H1 (cell line): ENCODE data around the gene ADAM12. TPM values are rescaled to one million over a fixed set of nuclear protein-coding genes. Genes with fewer than 3 reads are reported as not detected.

ENCODE experiments used
- CTCF ChIA-PET: fragments of 300-600 bp; sonication (Branson Sonifier 250); formaldehyde crosslinking; loops from one replicate; lab custom pipeline; 2021; ENCODE audit not compliant: partially characterized antibody; lab: Charles Lee
- POLR2A ChIA-PET: fragments of 300-600 bp; sonication (Branson Sonifier 250); formaldehyde crosslinking; loops from one replicate; lab custom pipeline; 2021; ENCODE audit warnings: inconsistent platforms; ENCODE audit not compliant: partially characterized antibody; lab: Charles Lee
- DNase-seq, 2 experiments: peaks; one replicate each; pipeline versions ENCODE4 v3.0.0 to v3.0.0-alpha.2; 2010 to 2022; ENCODE audit warnings: low spot score in 2 of 2, low read depth in 1 of 2, mixed read lengths in 1 of 2
- FAIRE-seq: peaks from 2 replicates; lab custom pipeline; 2011; peaks lifted over from hg19 to GRCh38; lab: Jason Lieb, UNC
- H2AFZ ChIP-seq: 2 replicates; pipeline ENCODE4 v1.8.1; 2012; ENCODE audit warnings: low read length, inconsistent platforms
- H2AK5ac ChIP-seq: 2 replicates; pipeline ENCODE4 v1.6.1; 2013; ENCODE audit warnings: low read depth, low read length
- H2BK120ac ChIP-seq: replicated peaks from 2 replicates; pipeline ENCODE3; 2013; ENCODE audit warnings: low read depth, low read length, inconsistent platforms
- H2BK12ac ChIP-seq: 2 replicates; pipeline ENCODE4 v1.6.1; 2013; ENCODE audit warnings: low read depth, low read length
- H2BK15ac ChIP-seq: 2 replicates; pipeline ENCODE4 v1.6.1; 2013; ENCODE audit warnings: low read length
- H2BK20ac ChIP-seq: 2 replicates; pipeline ENCODE4 v1.6.1; 2013; ENCODE audit warnings: low read length
- H2BK5ac ChIP-seq: 2 replicates; pipeline ENCODE4 v1.6.1; 2013; ENCODE audit warnings: low read depth, low read length
- H3K14ac ChIP-seq: 2 replicates; pipeline ENCODE4 v1.6.1; 2013; ENCODE audit warnings: inconsistent platforms; ENCODE audit not compliant: insufficient read length
- H3K18ac ChIP-seq: 2 replicates; pipeline ENCODE4 v1.6.1; 2013; ENCODE audit warnings: low read length; ENCODE audit errors: extremely low read depth
- H3K23ac ChIP-seq: 2 replicates; pipeline ENCODE4 v1.6.1; 2013; ENCODE audit warnings: inconsistent platforms; ENCODE audit not compliant: insufficient read length
- H3K23me2 ChIP-seq: 2 replicates; pipeline ENCODE4 v1.6.1; 2013; ENCODE audit warnings: low read depth, low read length
- H3K27ac ChIP-seq: 2 replicates; pipeline ENCODE4 v1.6.1; 2011; ENCODE audit warnings: low read depth, low read length, inconsistent platforms
- H3K27me3 ChIP-seq, 4 experiments: replicated peaks in 1 of 4; 1 replicate in 1 of 4; 2 replicates in 3 of 4; pipeline versions ENCODE4 v1.6.1 to v1.8.1; 2011 to 2013; ENCODE audit warnings: low read length in 3 of 4, mild to moderate bottlenecking in 3 of 4, inconsistent platforms in 2 of 4, mixed read lengths in 2 of 4, moderate library complexity in 1 of 4; ENCODE audit not compliant: control insufficient read depth in 3 of 4, insufficient read depth in 3 of 4; ENCODE audit errors: extremely low read depth in 1 of 4
- H3K36me3 ChIP-seq, 4 experiments: 2 replicates each; pipeline versions ENCODE4 v1.6.1 to v1.8.1; 2011 to 2013; ENCODE audit warnings: mild to moderate bottlenecking in 4 of 4, low read length in 3 of 4, moderate library complexity in 2 of 4, control low read depth in 1 of 4, inconsistent platforms in 1 of 4; ENCODE audit not compliant: insufficient read depth in 4 of 4, control insufficient read depth in 2 of 4
- H3K4ac ChIP-seq: replicated peaks from 2 replicates; pipeline ENCODE3; 2013; ENCODE audit warnings: low read length, low read depth, mixed read lengths, inconsistent platforms; ENCODE audit not compliant: insufficient read length
- H3K4me1 ChIP-seq, 4 experiments: replicated peaks in 1 of 4; 1 replicate in 1 of 4; 2 replicates in 3 of 4; pipeline versions ENCODE4 v1.6.1 to v1.8.1; 2011 to 2013; ENCODE audit warnings: low read length in 3 of 4, inconsistent platforms in 2 of 4, mixed read lengths in 1 of 4; ENCODE audit not compliant: insufficient read depth in 4 of 4, control insufficient read depth in 3 of 4
- H3K4me2 ChIP-seq, 2 experiments: 2 replicates each; pipeline versions ENCODE4 v1.6.1 to v1.8.1; 2011 to 2013; ENCODE audit warnings: low read depth in 2 of 2, low read length in 2 of 2, control low read depth in 1 of 2, inconsistent platforms in 1 of 2, mild to moderate bottlenecking in 1 of 2; ENCODE audit not compliant: insufficient read depth in 1 of 2
- H3K4me3 ChIP-seq, 4 experiments: fragments of 200-600, 300-600 bp in 1 of 4; sonication (generic), shearing (Covaris generic), sonication (Bioruptor Twin) in 1 of 4; 2 replicates each; pipeline versions ENCODE4 v1.5.1 to v1.8.1; 2011 to 2016; ENCODE audit warnings: low read length in 4 of 4, low read depth in 3 of 4, control low read depth in 2 of 4, inconsistent platforms in 2 of 4, mild to moderate bottlenecking in 2 of 4, mixed read lengths in 1 of 4, moderate library complexity in 1 of 4; ENCODE audit not compliant: insufficient read depth in 2 of 4; ENCODE audit errors: extremely low read depth in 1 of 4
- H3K56ac ChIP-seq: replicated peaks from 2 replicates; pipeline ENCODE3; 2013; ENCODE audit warnings: low read depth, mild to moderate bottlenecking, mixed read lengths, low read length, inconsistent platforms; ENCODE audit not compliant: insufficient read length
- H3K79me1 ChIP-seq: 2 replicates; pipeline ENCODE4 v1.6.1; 2013; ENCODE audit warnings: low read depth, low read length, control low read depth
- H3K79me2 ChIP-seq, 2 experiments: 2 replicates each; pipeline versions ENCODE4 v1.6.1 to v1.8.1; 2012 to 2013; ENCODE audit warnings: low read length in 2 of 2, mild to moderate bottlenecking in 2 of 2, inconsistent platforms in 1 of 2; ENCODE audit not compliant: insufficient read depth in 2 of 2, control insufficient read depth in 1 of 2
- H3K9ac ChIP-seq, 4 experiments: replicated peaks in 1 of 4; 1 replicate in 1 of 4; 2 replicates in 3 of 4; pipeline versions ENCODE4 v1.6.1 to v1.8.1; 2011 to 2013; ENCODE audit warnings: low read depth in 3 of 4, low read length in 3 of 4, control low read depth in 2 of 4, mild to moderate bottlenecking in 2 of 4, moderate library complexity in 2 of 4, inconsistent platforms in 1 of 4; ENCODE audit errors: extremely low read depth in 1 of 4
- H3K9me3 ChIP-seq, 2 experiments: 2 replicates each; pipeline versions ENCODE4 v1.6.1 to v1.8.1; 2012 to 2013; ENCODE audit warnings: mild to moderate bottlenecking in 2 of 2, moderate library complexity in 2 of 2, control low read depth in 1 of 2, inconsistent platforms in 1 of 2, low read depth in 1 of 2, low read length in 1 of 2, mixed read lengths in 1 of 2; ENCODE audit not compliant: insufficient read depth in 2 of 2
- H4K20me1 ChIP-seq, 2 experiments: replicated peaks in 1 of 2; 2 replicates each; pipeline versions ENCODE3 to v1.8.1; 2011 to 2013; ENCODE audit warnings: inconsistent platforms in 2 of 2, low read length in 2 of 2, mild to moderate bottlenecking in 1 of 2; ENCODE audit not compliant: insufficient read depth in 2 of 2, control insufficient read depth in 1 of 2
- H4K5ac ChIP-seq: 2 replicates; pipeline ENCODE4 v1.6.1; 2013; ENCODE audit warnings: low read length, low read depth, mixed read lengths, inconsistent platforms; ENCODE audit not compliant: insufficient read length
- H4K8ac ChIP-seq: 2 replicates; pipeline ENCODE4 v1.8.0; 2013; ENCODE audit warnings: mild to moderate bottlenecking, moderate library complexity, low read length, inconsistent platforms; ENCODE audit not compliant: insufficient read depth; ENCODE audit errors: extremely low read depth
- H4K91ac ChIP-seq: replicated peaks from 2 replicates; pipeline ENCODE3; 2013; ENCODE audit warnings: low read length, mixed read lengths, inconsistent platforms; ENCODE audit not compliant: insufficient read length
- BACH1 ChIP-seq: IDR thresholded peaks from 2 replicates; pipeline ENCODE4 v1.6.1; 2012; ENCODE audit warnings: low read length, improper control_type of control experiment
- CHD1 ChIP-seq: IDR thresholded peaks from 2 replicates; pipeline ENCODE4 v1.6.1; 2012; ENCODE audit warnings: low read depth, low read length, improper control_type of control experiment
- JUND ChIP-seq: IDR thresholded peaks from 2 replicates; pipeline ENCODE4 v1.6.1; 2011; ENCODE audit warnings: mild to moderate bottlenecking, improper control_type of control experiment, low read length
- KDM1A ChIP-seq: fragments of 200-600, 300-600 bp; sonication (generic); IDR thresholded peaks from 2 replicates; pipeline ENCODE4 v1.7.1; 2016; ENCODE audit warnings: mild to moderate bottlenecking, low read length, borderline replicate concordance
- NRF1 ChIP-seq: IDR thresholded peaks from 2 replicates; pipeline ENCODE4 v1.6.1; 2011; ENCODE audit warnings: mild to moderate bottlenecking, low read depth, low read length, improper control_type of control experiment
- RXRA ChIP-seq: IDR thresholded peaks from 2 replicates; pipeline ENCODE4 v1.6.1; 2011; ENCODE audit warnings: low read depth, mild to moderate bottlenecking, low read length, moderate library complexity; ENCODE audit not compliant: insufficient read depth
- SIX5 ChIP-seq: IDR thresholded peaks from 2 replicates; pipeline ENCODE4 v1.6.1; 2011; ENCODE audit warnings: mild to moderate bottlenecking, low read depth, low read length
- WGBS, 2 experiments: shearing (Covaris generic) in 1 of 2; methylation state at CpG; one replicate each; pipeline versions ENCODE4 v1.1.6 to v1.1.7; 2013 to 2015; ENCODE audit warnings: low lambda C conversion rate in 2 of 2, mixed read lengths in 2 of 2, inconsistent platforms in 1 of 2, low coverage in 1 of 2, missing lambda C conversion rate in 1 of 2; ENCODE audit not compliant: insufficient replicate concordance in 2 of 2, insufficient coverage in 1 of 2, insufficient read length in 1 of 2; ENCODE audit errors: extremely low coverage in 1 of 2, missing lambda C conversion rate in 1 of 2; 5-methylcytosine and 5-hydroxymethylcytosine counted together
- polyA plus RNA-seq, 7 experiments: library from polyadenylated mRNA; depleted of rRNA in 3 of 7; stranded (reverse) in 5 of 7; unstranded in 2 of 7; fragments of >200 nt in 5 of 7; fragments of 200-250 nt in 2 of 7; gene quantifications; 1 replicate in 5 of 7; 2 replicates in 1 of 7; 4 replicates in 1 of 7; pipeline versions ENCODE4 v1.2.1 to v1.2.3, GENCODE V29; 2011 to 2013; ENCODE audit warnings: missing spikeins in 2 of 7, mixed read lengths in 2 of 7
- total RNA-seq: library from RNA; stranded (reverse); fragmentation: NEBNext Ultra II Directional; extraction: Animal tissue kit (Norgen Biotek cat#: 25700); gene quantifications from 2 replicates; pipeline ENCODE4 v1.2.1, GENCODE V29; 2021
- TF ChIP-seq, protein P1 (sequence below): IDR thresholded peaks from 2 replicates; pipeline ENCODE4 v1.6.1; 2012; ENCODE audit warnings: inconsistent platforms

Gene ADAM12
- total and polyA plus RNA-seq, 2 of the 8 experiments (the other 6 are each of a cell fraction or from before 2014, with no cell fraction given), result 0.07 to 0.17 TPM

DNA sequence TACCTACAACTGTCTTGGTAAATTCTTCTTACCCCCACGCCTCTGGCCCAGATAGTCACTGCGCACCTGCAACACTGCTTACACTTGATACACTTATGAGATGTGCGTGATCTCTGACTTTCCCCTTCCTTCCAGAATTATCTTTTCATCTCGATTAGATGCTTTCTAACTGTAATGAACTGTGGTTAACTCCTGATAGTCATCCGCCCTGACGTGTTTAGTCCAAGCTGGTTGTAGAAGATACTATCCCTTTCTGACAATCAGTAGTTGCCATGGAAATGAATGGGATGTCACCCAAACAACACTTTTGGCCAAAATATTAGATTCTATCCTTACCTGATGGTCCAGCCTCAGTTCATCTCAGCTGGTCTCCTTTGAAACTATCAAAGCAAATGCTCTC is 241.5 kb downstream of the ADAM12 start:
- ChIA-PET CTCF (interaction anchor here (1.6 to 1.9 kb wide), 2 partner anchors 14 to 169 kb away, joined by 4 to 6 read pairs; no protein-coding TSS in a partner anchor), POLR2A (no interaction called here)
- Histone ChIP-seq H3K4me3 (no peak overlapping the region), H3K14ac (no peak overlapping the region), H2AFZ (no peak overlapping the region), H4K20me1 (no peaks in the 10 kb centered on the region), H3K9me3 (peaks cover 11 to 42% of the 10 kb centered on the region in 2 experiments), H3K79me1 (no peaks in the 10 kb centered on the region), H3K27ac (no peak overlapping the region), H3K9ac (no peak overlapping the region), H4K91ac (no peak overlapping the region), H4K8ac (no peak overlapping the region), H3K23me2 (peaks cover 5% of the 10 kb centered on the region), H3K4me1 (peaks cover 0 to 11% (median 7%) of the 10 kb centered on the region in 4 experiments; a peak in 4 of 7 replicates), H2BK12ac (no peak overlapping the region), H3K23ac (no peak overlapping the region), H3K36me3 (peaks cover 0 to 3% (median 0%) of the 10 kb centered on the region in 4 experiments; a peak in 1 of 8 replicates), H4K5ac (no peak overlapping the region), H3K27me3 (no peaks in the 10 kb centered on the region), H2BK20ac (no peak overlapping the region), H3K56ac (no peak overlapping the region), H2BK5ac (no peak overlapping the region), H2AK5ac (no peak overlapping the region), H2BK15ac (no peak overlapping the region), H2BK120ac (no peak overlapping the region), H3K4ac (no peak overlapping the region), H3K79me2 (no peaks in the 10 kb centered on the region), H3K18ac (no peak overlapping the region), H3K4me2 (no peak overlapping the region)
- no peak for FAIRE-seq
- no peak for DNase-seq
- 95% methylated on average over 6 of the region's 6 CpGs; no CpG with 5 or more reads in 1 of the 2 experiments for WGBS, 2 experiments
- TF ChIP-seq BACH1, result no peak
- no peak for TF ChIP-seq SIX5
- no peak for TF ChIP-seq KDM1A
- TF ChIP-seq CHD1, result no peak
- TF ChIP-seq JUND, result no peak
- TF ChIP-seq, protein P1, sequence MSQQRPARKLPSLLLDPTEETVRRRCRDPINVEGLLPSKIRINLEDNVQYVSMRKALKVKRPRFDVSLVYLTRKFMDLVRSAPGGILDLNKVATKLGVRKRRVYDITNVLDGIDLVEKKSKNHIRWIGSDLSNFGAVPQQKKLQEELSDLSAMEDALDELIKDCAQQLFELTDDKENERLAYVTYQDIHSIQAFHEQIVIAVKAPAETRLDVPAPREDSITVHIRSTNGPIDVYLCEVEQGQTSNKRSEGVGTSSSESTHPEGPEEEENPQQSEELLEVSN, result no peak
- no peak for TF ChIP-seq RXRA
- no peak for TF ChIP-seq NRF1
